ENCODE data around the gene SNCG.
A peak's percentile ranks its signal among the peaks of the same experiment; 100 is the strongest.

Gene SNCG

DNA sequence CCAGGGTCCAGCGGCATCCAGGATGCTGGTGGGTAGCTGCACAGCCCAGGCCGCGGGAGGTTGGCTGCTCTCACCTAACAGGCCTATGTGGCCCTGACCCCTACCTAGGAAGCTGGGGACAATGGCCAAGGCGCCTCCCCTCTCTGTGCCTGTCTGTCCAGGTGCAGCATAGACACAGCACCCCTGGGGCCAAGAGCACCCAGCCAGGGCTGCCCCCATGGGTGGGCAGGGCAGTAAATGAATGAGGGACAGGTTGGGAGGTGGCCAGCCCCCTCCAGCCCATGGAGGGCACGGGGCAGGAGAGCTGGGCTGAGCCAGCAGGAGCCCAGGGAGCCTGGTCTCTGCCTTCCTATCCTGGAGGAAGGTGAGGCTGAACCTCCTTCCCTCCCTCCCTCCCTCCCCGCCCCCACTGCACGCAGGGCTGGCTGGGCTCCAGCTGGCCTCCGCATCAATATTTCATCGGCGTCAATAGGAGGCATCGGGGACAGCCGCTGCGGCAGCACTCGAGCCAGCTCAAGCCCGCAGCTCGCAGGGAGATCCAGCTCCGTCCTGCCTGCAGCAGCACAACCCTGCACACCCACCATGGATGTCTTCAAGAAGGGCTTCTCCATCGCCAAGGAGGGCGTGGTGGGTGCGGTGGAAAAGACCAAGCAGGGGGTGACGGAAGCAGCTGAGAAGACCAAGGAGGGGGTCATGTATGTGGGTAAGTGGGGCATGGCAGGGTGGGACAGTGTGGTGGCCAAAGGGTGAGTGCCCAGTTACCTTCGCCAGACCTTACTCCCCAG is at the start of gene SNCG:
TSS of gene SNCG (plus strand) at position 484 of the 785 bp plus-strand sequence. CDS start at position 583, 99 bp downstream.
- TF ChIP-seq, protein P1, sequence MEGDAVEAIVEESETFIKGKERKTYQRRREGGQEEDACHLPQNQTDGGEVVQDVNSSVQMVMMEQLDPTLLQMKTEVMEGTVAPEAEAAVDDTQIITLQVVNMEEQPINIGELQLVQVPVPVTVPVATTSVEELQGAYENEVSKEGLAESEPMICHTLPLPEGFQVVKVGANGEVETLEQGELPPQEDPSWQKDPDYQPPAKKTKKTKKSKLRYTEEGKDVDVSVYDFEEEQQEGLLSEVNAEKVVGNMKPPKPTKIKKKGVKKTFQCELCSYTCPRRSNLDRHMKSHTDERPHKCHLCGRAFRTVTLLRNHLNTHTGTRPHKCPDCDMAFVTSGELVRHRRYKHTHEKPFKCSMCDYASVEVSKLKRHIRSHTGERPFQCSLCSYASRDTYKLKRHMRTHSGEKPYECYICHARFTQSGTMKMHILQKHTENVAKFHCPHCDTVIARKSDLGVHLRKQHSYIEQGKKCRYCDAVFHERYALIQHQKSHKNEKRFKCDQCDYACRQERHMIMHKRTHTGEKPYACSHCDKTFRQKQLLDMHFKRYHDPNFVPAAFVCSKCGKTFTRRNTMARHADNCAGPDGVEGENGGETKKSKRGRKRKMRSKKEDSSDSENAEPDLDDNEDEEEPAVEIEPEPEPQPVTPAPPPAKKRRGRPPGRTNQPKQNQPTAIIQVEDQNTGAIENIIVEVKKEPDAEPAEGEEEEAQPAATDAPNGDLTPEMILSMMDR (IDR thresholded peaks at IDR 0.05; ENCODE audit: low read depth, low read length) = no peak
- H3K4me3 ChIP-seq (replicated peaks in 1 of 2; ENCODE audit: low read depth in 2 of 2, low read length in 2 of 2) = peak within 1 kb of the TSS in 1 of 2 donors; percentile 18

DNA sequence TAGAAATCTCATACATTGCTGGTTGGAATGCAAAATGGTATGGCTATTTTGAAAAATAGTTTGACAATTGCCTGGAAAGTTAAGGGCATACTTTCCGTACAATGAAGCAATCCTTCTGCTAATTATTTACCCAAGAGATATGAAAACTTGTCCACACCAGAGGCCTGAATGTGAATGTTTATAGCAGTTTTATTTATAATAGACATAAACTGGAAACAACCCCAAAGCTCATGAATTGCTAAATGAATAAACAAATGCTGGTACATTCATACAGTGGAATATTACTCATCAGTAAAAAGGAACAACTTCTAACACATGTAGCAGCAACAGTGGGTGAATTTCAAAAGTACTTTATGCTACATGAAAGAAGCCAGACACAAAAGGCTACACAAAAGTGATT is 43.7 kb upstream of the SNCG start:
- no peak overlapping the region for H3K4me3 ChIP-seq (replicated peaks in 1 of 2; ENCODE audit: low read depth in 2 of 2, low read length in 2 of 2)
- TF ChIP-seq, protein P1 (IDR thresholded peaks at IDR 0.05; ENCODE audit: low read depth, low read length) = no peak
- no peak for DNase-seq (ENCODE audit: low read depth in 2 of 2)

More for the DNA sequence above, at the start of gene SNCG:
- DNase-seq (ENCODE audit: low read depth in 2 of 2) = peak in 1 of 2 donors; percentile 55

DNA sequence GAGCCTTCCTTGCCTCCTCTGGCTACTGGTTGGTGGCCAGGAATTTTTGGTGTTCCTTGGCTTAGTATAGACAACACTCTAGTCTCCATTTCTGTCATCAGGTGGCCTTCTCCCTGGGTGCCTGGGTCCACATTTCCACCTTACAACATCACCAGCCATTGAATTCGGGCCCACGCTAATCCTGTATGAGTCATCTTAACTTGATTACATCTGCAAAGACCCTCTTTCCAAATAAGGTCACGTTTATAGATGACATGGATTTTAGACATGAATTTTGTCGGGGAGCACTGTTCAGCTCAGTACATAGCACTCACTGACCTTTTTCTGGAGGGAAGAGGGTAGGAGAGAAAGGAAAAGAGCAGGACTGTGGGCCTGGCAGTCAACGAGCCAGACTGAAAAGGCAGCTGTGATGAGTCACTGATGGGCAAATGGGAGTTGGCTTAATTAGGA is 40.4 kb upstream of the SNCG start:
- H3K4me3 ChIP-seq (replicated peaks in 1 of 2; ENCODE audit: low read depth in 2 of 2, low read length in 2 of 2) = no peak overlapping the region
- TF ChIP-seq, protein P1 (IDR thresholded peaks at IDR 0.05; ENCODE audit: low read depth, low read length) = no peak
- DNase-seq (ENCODE audit: low read depth in 2 of 2) = peak in 1 of 2 donors; percentile 25

DNA sequence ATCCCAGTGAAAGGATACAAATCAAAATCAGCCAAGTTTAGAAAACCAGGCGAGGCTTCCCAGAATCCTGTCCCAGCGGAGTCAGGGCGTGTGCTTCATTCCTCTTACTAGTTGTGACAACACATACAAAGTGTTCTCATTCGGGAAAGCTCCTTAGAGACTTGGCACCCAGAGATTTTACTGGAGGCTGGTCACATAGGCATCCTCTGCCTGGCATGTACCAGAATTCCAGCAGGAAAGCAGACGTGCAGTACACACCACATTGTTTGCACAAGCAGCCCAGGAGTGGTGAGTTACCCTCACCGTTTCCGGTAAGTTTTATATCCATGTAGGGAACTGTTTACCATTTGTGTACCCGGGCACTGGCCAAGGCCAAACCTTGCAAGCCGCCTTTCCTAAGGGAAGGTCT is 35.8 kb upstream of the SNCG start:
- TF ChIP-seq, protein P1 (IDR thresholded peaks at IDR 0.05; ENCODE audit: low read depth, low read length) = no peak
- no peak overlapping the region for H3K4me3 ChIP-seq (replicated peaks in 1 of 2; ENCODE audit: low read depth in 2 of 2, low read length in 2 of 2)
- DNase-seq (ENCODE audit: low read depth in 2 of 2) = no peak

DNA sequence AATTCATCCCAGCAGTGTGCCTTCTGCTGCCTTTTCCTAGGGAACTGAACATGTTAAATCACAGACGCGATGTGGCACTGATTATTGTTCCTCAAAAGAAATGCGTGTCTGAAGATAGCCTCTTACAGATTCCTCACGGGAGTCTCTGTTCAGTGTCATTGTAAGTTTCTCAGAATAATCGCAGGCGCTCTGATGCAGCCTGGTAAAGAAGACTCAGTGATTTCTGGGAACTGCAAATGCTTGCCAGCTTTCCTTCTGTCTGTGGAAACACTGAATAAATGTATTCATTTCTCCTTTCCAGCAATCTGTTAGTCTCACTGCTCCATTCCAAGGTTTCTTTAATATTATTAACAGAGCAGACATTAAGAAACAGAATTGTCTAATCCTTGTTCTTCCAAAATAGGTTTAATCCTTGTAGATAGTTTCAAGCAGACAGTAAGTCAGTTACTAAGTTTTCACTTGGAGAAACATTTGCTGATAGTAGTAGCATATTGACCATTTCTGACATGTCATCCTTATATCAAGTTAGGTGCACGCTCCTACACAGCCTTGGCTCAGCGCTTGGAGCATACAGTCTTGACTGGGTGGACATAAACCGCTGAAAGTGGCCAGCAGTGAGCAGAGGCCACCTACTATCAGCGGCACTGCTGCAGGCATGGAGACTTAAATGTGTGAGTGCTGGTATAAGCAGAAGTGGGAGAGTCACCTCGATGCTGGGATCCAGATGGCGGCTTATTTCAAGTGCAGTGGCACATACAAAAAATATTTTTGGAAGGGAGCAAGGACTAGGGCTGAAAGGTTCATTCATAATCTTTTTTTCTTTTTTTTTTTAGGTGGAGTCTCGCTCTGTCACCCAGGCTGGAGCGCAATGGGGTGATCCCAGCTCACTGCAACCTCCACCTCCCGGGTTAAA is 28.7 kb upstream of the SNCG start:
- TF ChIP-seq, protein P1 (IDR thresholded peaks at IDR 0.05; ENCODE audit: low read depth, low read length) = no peak
- no peak for DNase-seq (ENCODE audit: low read depth in 2 of 2)
- H3K4me3 ChIP-seq (replicated peaks in 1 of 2; ENCODE audit: low read depth in 2 of 2, low read length in 2 of 2) = no peak overlapping the region

DNA sequence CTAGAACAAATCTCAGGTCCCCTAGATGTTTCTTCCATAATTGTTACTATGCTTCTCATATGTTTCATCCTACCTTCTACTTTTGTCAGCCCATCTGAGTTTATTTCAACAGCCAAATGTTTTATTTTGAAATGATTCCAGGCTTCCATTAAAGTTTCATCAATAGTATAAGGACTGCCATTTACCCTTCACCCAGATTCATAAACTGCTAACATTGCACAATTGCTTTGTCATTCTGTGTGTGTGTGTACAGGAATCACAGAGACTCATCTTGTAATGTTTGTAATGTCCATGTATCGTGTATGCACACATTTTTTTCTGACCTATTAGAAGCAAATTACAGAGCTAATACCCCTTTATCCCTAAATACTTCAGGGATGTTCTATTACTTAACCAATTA is 26.5 kb upstream of the SNCG start:
- DNase-seq (ENCODE audit: low read depth in 2 of 2) = peak; percentile 71 to 73
- TF ChIP-seq, protein P1 (IDR thresholded peaks at IDR 0.05; ENCODE audit: low read depth, low read length) = no peak
- H3K4me3 ChIP-seq (replicated peaks in 1 of 2; ENCODE audit: low read depth in 2 of 2, low read length in 2 of 2) = no peak overlapping the region

All from cardiac fibroblast (primary cell).